Caco-2 (cell line): ENCODE measurements around the gene HNRNPA2B1. TPM values are rescaled to one million over a fixed set of nuclear protein-coding genes. Genes with fewer than 3 reads are reported as not detected.

Experiments used
- BruUV-seq: library from RNA; stranded (reverse); fragments of 400-500 nt; replicated peaks from 2 replicates; lab custom pipeline; 2021; lab: Mats Ljungman, UMichigan
- CTCF ChIA-PET: fragments of 300-600 bp; sonication (Branson Sonifier 250); formaldehyde crosslinking; loops from one replicate; lab custom pipeline; 2022; ENCODE audit warnings: antibody characterized with exemption; lab: Charles Lee
- POLR2A ChIA-PET: fragments of 300-600 bp; sonication (Branson Sonifier 250); formaldehyde crosslinking; loops from one replicate; lab custom pipeline; 2022; ENCODE audit warnings: antibody characterized with exemption; lab: Charles Lee
- DNase-seq, 2 experiments: peaks; one replicate each; pipeline versions ENCODE4 v3.0.0 to v3.0.0-alpha.2; 2020 to 2022
- H3K27me3 ChIP-seq: replicated peaks from 2 replicates; pipeline ENCODE4 v1.6.0; 2011; ENCODE audit warnings: low read length; ENCODE audit not compliant: control insufficient read depth, insufficient read depth
- H3K36me3 ChIP-seq: 2 replicates; pipeline ENCODE4 v1.5.1; 2011; ENCODE audit warnings: low read length; ENCODE audit not compliant: control insufficient read depth, insufficient read depth
- H3K4me1 ChIP-seq: fragments of 250-450 bp; sonication (Bioruptor Pico); 2 replicates; pipeline ENCODE4 v1.5.1; 2020; ENCODE audit warnings: mild to moderate bottlenecking
- H3K4me3 ChIP-seq: 2 replicates; pipeline ENCODE4 v1.5.1; 2011; ENCODE audit warnings: low read depth, mild to moderate bottlenecking, control low read depth, low read length
- H3K9me3 ChIP-seq: fragments of 250-450 bp; sonication (Bioruptor Pico); 2 replicates; pipeline ENCODE4 v1.5.1; 2020; ENCODE audit warnings: mild to moderate bottlenecking, moderate library complexity
- H3K27ac Mint-ChIP-seq: one replicate; pipeline ENCODE4 v1.8.0; 2022; ENCODE audit warnings: mixed read lengths; ENCODE audit not compliant: unreplicated experiment
- H3K27me3 Mint-ChIP-seq: one replicate; pipeline ENCODE4 v1.8.0; 2022; ENCODE audit warnings: mixed read lengths; ENCODE audit not compliant: insufficient read depth, unreplicated experiment
- H3K36me3 Mint-ChIP-seq: one replicate; pipeline ENCODE4 v1.8.0; 2022; ENCODE audit warnings: mild to moderate bottlenecking, mixed read lengths; ENCODE audit not compliant: insufficient read depth, unreplicated experiment
- H3K4me1 Mint-ChIP-seq: one replicate; pipeline ENCODE4 v1.8.0; 2022; ENCODE audit warnings: low read depth, mixed read lengths; ENCODE audit not compliant: unreplicated experiment
- H3K4me3 Mint-ChIP-seq: one replicate; pipeline ENCODE4 v1.8.0; 2022; ENCODE audit warnings: mild to moderate bottlenecking, moderate library complexity, mixed read lengths; ENCODE audit not compliant: unreplicated experiment
- H3K9me3 Mint-ChIP-seq: one replicate; pipeline ENCODE4 v1.8.0; 2022; ENCODE audit warnings: mixed read lengths; ENCODE audit not compliant: unreplicated experiment
- CTCF ChIP-seq, 2 experiments: fragments of 200-600 bp in 1 of 2; IDR thresholded peaks; 1 replicate in 1 of 2; 2 replicates in 1 of 2; pipeline versions ENCODE4 v1.5.1 to v1.8.0; 2011 to 2022; ENCODE audit warnings: antibody characterized with exemption in 1 of 2, control low read depth in 1 of 2, inconsistent platforms in 1 of 2, low read depth in 1 of 2, low read length in 1 of 2, mild to moderate bottlenecking in 1 of 2, moderate library complexity in 1 of 2; ENCODE audit not compliant: insufficient read depth in 1 of 2, severe bottlenecking in 1 of 2, unreplicated experiment in 1 of 2
- intact Hi-C: fragments of 100-400 bp; cut with micrococcal nuclease; formaldehyde crosslinking; loops from one replicate; pipeline ENCODE4 v1.10.0; 2022; ENCODE audit not compliant: unreplicated experiment
- total RNA-seq: library from RNA; stranded (reverse); gene quantifications from 2 replicates; pipeline ENCODE4 v1.2.3, GENCODE V29; 2022

The HNRNPA2B1 gene
- total RNA-seq, 1 experiment from 2014 or later, result 799 TPM

GRCh38 chr7:26169271-26169670, 31.3 kb downstream of the HNRNPA2B1 start:
- no TSS peak for BruUV-seq
- Histone ChIP-seq H3K4me1 (peaks cover 28% of the 10 kb centered on the region), H3K9me3 (no peaks in the 10 kb centered on the region), H3K36me3 (no peaks in the 10 kb centered on the region), H3K27me3 (no peaks in the 10 kb centered on the region), H3K4me3 (no peak overlapping the region)
- Mint-ChIP-seq H3K27ac (no peak overlapping the region), H3K4me3 (no peak overlapping the region), H3K4me1 (peaks cover 18% of the 10 kb centered on the region), H3K27me3 (no peaks in the 10 kb centered on the region), H3K36me3 (peaks cover 12% of the 10 kb centered on the region), H3K9me3 (no peaks in the 10 kb centered on the region)
- POLR2A ChIA-PET, result no interaction called here
- no peak for TF ChIP-seq CTCF (IDR thresholded peaks at IDR 0.05; ENCODE audit: insufficient read depth in 1 of 2, low read depth in 1 of 2, low read length in 1 of 2, severe bottlenecking in 1 of 2, unreplicated experiment in 1 of 2)
- CTCF ChIA-PET, result no interaction called here
- intact Hi-C loops, result no loop called here
- no peak for DNase-seq

- CTCF ChIA-PET, result no interaction called here
Measured at GRCh38 chr7:26168458-26169023, 32.0 kb downstream of the HNRNPA2B1 start.

GRCh38 chr7:26167303-26167934, 33.1 kb downstream of the HNRNPA2B1 start:
- TF ChIP-seq CTCF (IDR thresholded peaks at IDR 0.05; ENCODE audit: insufficient read depth in 1 of 2, low read depth in 1 of 2, low read length in 1 of 2, severe bottlenecking in 1 of 2, unreplicated experiment in 1 of 2), result no peak
- H3K27me3 ChIP-seq, result no peaks in the 10 kb centered on the region
- H3K4me1 ChIP-seq, result peaks cover 25% of the 10 kb centered on the region
- Mint-ChIP-seq H3K9me3 (no peaks in the 10 kb centered on the region), H3K36me3 (peaks cover 12% of the 10 kb centered on the region), H3K27ac (peak overlapping the region; percentile 55), H3K4me3 (no peak overlapping the region), H3K4me1 (peaks cover 10% of the 10 kb centered on the region), H3K27me3 (no peaks in the 10 kb centered on the region)
- intact Hi-C loops, result no loop called here
- no peaks in the 10 kb centered on the region for H3K36me3 ChIP-seq
- DNase-seq, result no peak
- POLR2A ChIA-PET, result interaction anchor here (0.6 kb wide), 1 partner anchor 79 kb away, joined by 3 read pairs; no protein-coding TSS in a partner anchor
- H3K9me3 ChIP-seq, result no peaks in the 10 kb centered on the region
- H3K4me3 ChIP-seq, result no peak overlapping the region
- no TSS peak for BruUV-seq
- CTCF ChIA-PET, result no interaction called here

More at GRCh38 chr7:26168458-26169023, 32.0 kb downstream of the HNRNPA2B1 start:
- H3K4me3 ChIP-seq, result no peak overlapping the region
- H3K9me3 ChIP-seq, result no peaks in the 10 kb centered on the region
- Mint-ChIP-seq H3K4me3 (no peak overlapping the region), H3K9me3 (no peaks in the 10 kb centered on the region), H3K36me3 (peaks cover 12% of the 10 kb centered on the region), H3K27me3 (no peaks in the 10 kb centered on the region), H3K4me1 (peaks cover 11% of the 10 kb centered on the region), H3K27ac (no peak overlapping the region)
- BruUV-seq, result no TSS peak
- no peak for TF ChIP-seq CTCF (IDR thresholded peaks at IDR 0.05; ENCODE audit: insufficient read depth in 1 of 2, low read depth in 1 of 2, low read length in 1 of 2, severe bottlenecking in 1 of 2, unreplicated experiment in 1 of 2)
- no peaks in the 10 kb centered on the region for H3K36me3 ChIP-seq
- peaks cover 25% of the 10 kb centered on the region for H3K4me1 ChIP-seq
- no peak for DNase-seq
- intact Hi-C loops, result no loop called here
- no peaks in the 10 kb centered on the region for H3K27me3 ChIP-seq
- POLR2A ChIA-PET, result no interaction called here
